ENCODE measurements around the gene BIRC5.
"Not testable (repeated sequence)": the region's sequence is repeated elsewhere in the genome, so short reads cannot be mapped to it uniquely, and the experiment has no call there.

The BIRC5 gene

DNA sequence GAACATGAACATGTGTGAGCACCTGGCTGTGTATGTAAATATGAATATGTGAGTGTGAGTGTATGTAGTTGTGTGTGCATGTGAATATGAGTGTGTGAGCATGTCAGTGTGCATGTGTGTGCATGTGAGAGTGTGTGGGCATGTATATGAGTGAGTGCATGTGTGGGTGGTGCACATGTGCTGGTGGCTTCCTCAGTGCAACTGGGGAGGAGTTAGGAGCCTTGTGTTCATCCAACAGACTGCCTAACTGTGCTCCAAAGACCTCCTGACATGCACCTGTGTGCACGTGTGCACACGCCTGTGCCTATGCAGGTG, 18.8 kb downstream of the BIRC5 start:
- Histone ChIP-seq H3K9ac (ENCODE audit: insufficient read length) (no peak overlapping the region), H3K27ac (no peak overlapping the region), H3K4me3 (no peak overlapping the region), H3K9me3 (ENCODE audit: low read depth, low read length) (no peaks in the 10 kb centered on the region), H3K36me3 (ENCODE audit: insufficient read depth, low read length) (no peaks in the 10 kb centered on the region)
- TF ChIP-seq POLR2AphosphoS5 (IDR thresholded peaks at IDR 0.05; ENCODE audit: borderline replicate concordance, low read depth, low read length) (no peak), FOXP2 (optimal IDR thresholded peaks at IDR 0.05; ENCODE audit: control extremely low read depth, extremely low read length, insufficient read depth) (no peak), EZH2 (IDR thresholded peaks at IDR 0.05) (no peak)
- DNase-seq (ENCODE audit: low read depth, low spot score): no peak

DNA sequence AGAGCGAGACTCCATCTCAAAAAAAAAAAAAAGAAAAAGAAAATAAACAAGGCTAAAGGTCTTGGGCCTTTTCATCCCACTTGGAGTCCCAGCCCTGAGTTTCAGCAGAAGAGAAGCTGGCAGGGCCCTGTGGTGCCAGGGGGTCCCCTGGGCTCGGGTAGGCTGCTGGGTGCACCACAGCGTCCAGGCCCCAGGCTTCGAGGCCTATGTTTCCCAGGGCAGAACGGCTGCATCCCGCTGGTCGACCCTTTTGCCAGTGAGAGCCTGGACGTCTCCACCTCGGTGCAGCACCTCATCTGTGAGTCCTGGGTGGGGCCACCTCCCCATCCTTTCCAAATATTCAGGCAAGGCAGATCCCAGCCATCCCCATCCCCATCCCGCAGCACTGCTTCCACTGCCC, 19.6 kb downstream of the BIRC5 start:
- Histone ChIP-seq H3K4me3 (no peak overlapping the region), H3K36me3 (ENCODE audit: insufficient read depth, low read length) (no peaks in the 10 kb centered on the region), H3K9me3 (ENCODE audit: low read depth, low read length) (no peaks in the 10 kb centered on the region), H3K9ac (ENCODE audit: insufficient read length) (no peak overlapping the region), H3K27ac (no peak overlapping the region)
- TF ChIP-seq POLR2AphosphoS5 (IDR thresholded peaks at IDR 0.05; ENCODE audit: borderline replicate concordance, low read depth, low read length): no peak
- TF ChIP-seq EZH2 (IDR thresholded peaks at IDR 0.05): no peak
- TF ChIP-seq FOXP2 (optimal IDR thresholded peaks at IDR 0.05; ENCODE audit: control extremely low read depth, extremely low read length, insufficient read depth): no peak
- DNase-seq (ENCODE audit: low read depth, low spot score): no peak

DNA sequence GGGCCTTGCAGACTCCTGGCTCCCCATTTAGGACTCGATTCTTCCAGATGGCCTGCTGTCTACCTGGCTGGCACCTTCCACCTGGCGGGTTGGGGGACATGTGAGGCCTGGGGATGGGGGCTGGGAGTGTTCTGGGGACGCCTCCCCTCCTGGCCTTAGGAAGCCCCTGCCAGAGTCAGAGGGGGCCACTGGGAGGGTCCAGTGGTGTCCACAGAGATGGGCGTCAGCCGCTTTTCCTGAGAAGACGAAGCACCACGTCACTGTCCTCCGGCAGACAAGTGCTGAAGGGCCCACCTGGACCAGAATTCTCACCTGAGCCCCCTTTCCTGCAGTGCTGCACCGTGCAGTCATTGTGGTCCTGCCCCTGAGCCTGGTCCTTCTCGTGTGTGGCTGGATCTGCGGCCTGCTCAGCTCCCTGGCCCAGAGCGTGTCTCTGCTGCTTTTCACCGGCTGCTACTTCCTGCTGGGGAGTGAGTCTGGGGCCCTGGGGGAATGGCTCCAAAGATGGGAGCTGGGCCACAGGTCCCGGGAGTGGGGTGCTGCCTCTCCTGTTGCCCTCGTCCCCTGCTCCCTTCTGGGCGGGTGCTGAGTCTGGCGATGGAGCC, 20.3 kb downstream of the BIRC5 start:
- Histone ChIP-seq H3K9me3 (ENCODE audit: low read depth, low read length) (no peaks in the 10 kb centered on the region), H3K27ac (no peak overlapping the region), H3K9ac (ENCODE audit: insufficient read length) (no peak overlapping the region), H3K4me3 (no peak overlapping the region), H3K36me3 (ENCODE audit: insufficient read depth, low read length) (no peaks in the 10 kb centered on the region)
- DNase-seq (ENCODE audit: low read depth, low spot score): no peak
- no peak for TF ChIP-seq EZH2 (IDR thresholded peaks at IDR 0.05)
- no peak for TF ChIP-seq FOXP2 (optimal IDR thresholded peaks at IDR 0.05; ENCODE audit: control extremely low read depth, extremely low read length, insufficient read depth)
- no peak for TF ChIP-seq POLR2AphosphoS5 (IDR thresholded peaks at IDR 0.05; ENCODE audit: borderline replicate concordance, low read depth, low read length)

DNA sequence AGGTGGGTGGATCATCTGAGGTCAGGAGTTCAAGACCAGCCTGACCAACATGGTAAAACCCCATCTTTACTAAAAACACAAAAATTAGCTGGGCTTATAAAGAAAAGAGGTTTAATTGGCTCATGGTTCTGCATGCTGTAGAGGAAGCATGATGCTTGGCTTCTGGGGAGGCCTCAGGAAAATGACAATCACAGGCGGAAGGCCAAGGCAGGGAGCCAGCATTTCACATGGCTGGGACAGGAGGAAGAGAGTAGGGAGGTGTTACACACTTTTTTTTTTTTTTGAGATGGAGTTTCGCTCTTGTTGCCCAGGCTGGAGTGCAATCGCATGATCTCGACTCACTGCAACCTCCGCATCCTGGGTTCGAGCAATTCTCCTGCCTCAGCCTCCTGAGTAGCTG, 21.0 kb downstream of the BIRC5 start:
- not testable (repeated sequence) for H3K9ac ChIP-seq (ENCODE audit: insufficient read length); DNase-seq (ENCODE audit: low read depth, low spot score); H3K9me3 ChIP-seq (ENCODE audit: low read depth, low read length)

DNA sequence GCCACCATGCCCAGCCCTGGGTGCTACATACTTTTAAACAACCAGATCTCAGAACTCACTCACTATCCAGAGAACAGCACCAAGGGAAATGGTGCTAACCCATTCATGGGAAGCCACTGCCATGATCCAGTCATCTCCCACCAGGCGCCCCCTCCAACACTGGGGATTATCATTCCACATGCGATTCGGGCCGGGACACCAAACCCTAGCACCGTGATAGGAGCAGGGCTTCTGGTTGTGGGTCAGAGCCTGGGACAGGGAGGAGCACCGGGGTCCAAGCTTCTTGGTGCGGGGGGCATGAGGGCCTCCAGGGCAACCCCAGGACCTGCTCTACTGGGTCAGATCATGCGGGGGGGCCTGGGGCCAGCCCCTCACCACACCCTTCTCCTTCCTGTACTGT, 21.8 kb downstream of the BIRC5 start:
- no peaks in the 10 kb centered on the region for H3K9me3 ChIP-seq (ENCODE audit: low read depth, low read length)
- no peak overlapping the region for H3K27ac ChIP-seq
- H3K9ac ChIP-seq (ENCODE audit: insufficient read length): no peak overlapping the region
- TF ChIP-seq FOXP2 (optimal IDR thresholded peaks at IDR 0.05; ENCODE audit: control extremely low read depth, extremely low read length, insufficient read depth): no peak
- no peak for TF ChIP-seq POLR2AphosphoS5 (IDR thresholded peaks at IDR 0.05; ENCODE audit: borderline replicate concordance, low read depth, low read length)
- no peaks in the 10 kb centered on the region for H3K36me3 ChIP-seq (ENCODE audit: insufficient read depth, low read length)
- no peak for DNase-seq (ENCODE audit: low read depth, low spot score)
- no peak overlapping the region for H3K4me3 ChIP-seq

More for the DNA sequence above, 21.0 kb downstream of the BIRC5 start:
- H3K4me3 ChIP-seq; H3K27ac ChIP-seq; H3K36me3 ChIP-seq (ENCODE audit: insufficient read depth, low read length): not testable (repeated sequence)

- no peak overlapping the region for H3K27ac ChIP-seq
- H3K9me3 ChIP-seq (ENCODE audit: low read depth, low read length): no peaks in the 10 kb centered on the region
- TF ChIP-seq FOXP2 (optimal IDR thresholded peaks at IDR 0.05; ENCODE audit: control extremely low read depth, extremely low read length, insufficient read depth) (no peak), POLR2AphosphoS5 (IDR thresholded peaks at IDR 0.05; ENCODE audit: borderline replicate concordance, low read depth, low read length) (no peak), EZH2 (IDR thresholded peaks at IDR 0.05) (no peak)
- DNase-seq (ENCODE audit: low read depth, low spot score): no peak
- no peaks in the 10 kb centered on the region for H3K36me3 ChIP-seq (ENCODE audit: insufficient read depth, low read length)
- H3K4me3 ChIP-seq: no peak overlapping the region
- no peak overlapping the region for H3K9ac ChIP-seq (ENCODE audit: insufficient read length)
These were observed 22.5 kb downstream of the BIRC5 start for GRCh38 chr17:78236362-78237127.

DNA sequence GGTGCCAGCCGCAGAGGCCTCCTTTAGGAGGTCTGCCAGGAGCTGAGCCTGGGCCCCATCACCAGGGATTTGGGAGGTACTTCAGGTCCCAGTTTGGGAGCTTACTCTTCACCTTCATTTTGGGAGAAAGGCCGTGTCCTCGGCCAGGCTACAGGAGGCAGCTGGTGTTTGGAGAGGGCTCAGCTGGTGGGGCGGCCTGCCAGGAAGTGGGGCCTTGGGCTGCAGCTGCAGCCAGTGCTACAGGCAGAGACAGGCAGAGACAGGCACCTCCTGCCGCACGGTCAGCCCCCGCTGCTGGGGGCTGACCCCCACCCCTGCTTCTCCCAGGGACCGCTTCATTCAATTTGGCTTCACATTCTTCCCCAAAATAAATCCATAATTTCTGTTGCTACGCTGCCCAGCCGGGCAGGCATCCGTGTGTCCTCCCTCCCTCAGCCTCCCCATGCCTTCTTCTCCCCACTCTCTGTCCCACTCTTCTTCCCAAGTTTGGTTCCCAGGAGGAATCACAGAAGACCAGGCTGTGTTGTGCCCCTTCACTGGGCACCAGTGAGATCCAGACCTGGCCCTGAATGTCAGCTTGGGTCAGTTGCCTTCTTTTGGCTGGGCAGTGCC, 23.5 kb downstream of the BIRC5 start:
- H3K36me3 ChIP-seq (ENCODE audit: insufficient read depth, low read length): no peaks in the 10 kb centered on the region
- TF ChIP-seq POLR2AphosphoS5 (IDR thresholded peaks at IDR 0.05; ENCODE audit: borderline replicate concordance, low read depth, low read length): no peak
- TF ChIP-seq FOXP2 (optimal IDR thresholded peaks at IDR 0.05; ENCODE audit: control extremely low read depth, extremely low read length, insufficient read depth): no peak
- TF ChIP-seq EZH2 (IDR thresholded peaks at IDR 0.05): no peak
- no peak overlapping the region for H3K9ac ChIP-seq (ENCODE audit: insufficient read length)
- H3K9me3 ChIP-seq (ENCODE audit: low read depth, low read length): no peaks in the 10 kb centered on the region
- no peak for DNase-seq (ENCODE audit: low read depth, low spot score)
- no peak overlapping the region for H3K27ac ChIP-seq
- no peak overlapping the region for H3K4me3 ChIP-seq

GRCh38 chr17:78238823-78239488, 24.9 kb downstream of the BIRC5 start:
- no peak overlapping the region for H3K27ac ChIP-seq

More at GRCh38 chr17:78238823-78239488, 24.9 kb downstream of the BIRC5 start:
- no peak for TF ChIP-seq EZH2 (IDR thresholded peaks at IDR 0.05)
- no peak for TF ChIP-seq FOXP2 (optimal IDR thresholded peaks at IDR 0.05; ENCODE audit: control extremely low read depth, extremely low read length, insufficient read depth)
- TF ChIP-seq POLR2AphosphoS5 (IDR thresholded peaks at IDR 0.05; ENCODE audit: borderline replicate concordance, low read depth, low read length): no peak
- DNase-seq (ENCODE audit: low read depth, low spot score): no peak
- H3K36me3 ChIP-seq (ENCODE audit: insufficient read depth, low read length): no peaks in the 10 kb centered on the region
- no peak overlapping the region for H3K4me3 ChIP-seq
- no peaks in the 10 kb centered on the region for H3K9me3 ChIP-seq (ENCODE audit: low read depth, low read length)
- H3K9ac ChIP-seq (ENCODE audit: insufficient read length): no peak overlapping the region

All from SK-N-MC (cell line).